ENCODE results near the gene TANGO6.
A peak's percentile ranks its signal among the peaks of the same experiment; 100 is the strongest.

Gene TANGO6

GRCh38 chr16:68869492-68870088, 26.3 kb downstream of the TANGO6 start:
- no peak for DNase-seq

DNA sequence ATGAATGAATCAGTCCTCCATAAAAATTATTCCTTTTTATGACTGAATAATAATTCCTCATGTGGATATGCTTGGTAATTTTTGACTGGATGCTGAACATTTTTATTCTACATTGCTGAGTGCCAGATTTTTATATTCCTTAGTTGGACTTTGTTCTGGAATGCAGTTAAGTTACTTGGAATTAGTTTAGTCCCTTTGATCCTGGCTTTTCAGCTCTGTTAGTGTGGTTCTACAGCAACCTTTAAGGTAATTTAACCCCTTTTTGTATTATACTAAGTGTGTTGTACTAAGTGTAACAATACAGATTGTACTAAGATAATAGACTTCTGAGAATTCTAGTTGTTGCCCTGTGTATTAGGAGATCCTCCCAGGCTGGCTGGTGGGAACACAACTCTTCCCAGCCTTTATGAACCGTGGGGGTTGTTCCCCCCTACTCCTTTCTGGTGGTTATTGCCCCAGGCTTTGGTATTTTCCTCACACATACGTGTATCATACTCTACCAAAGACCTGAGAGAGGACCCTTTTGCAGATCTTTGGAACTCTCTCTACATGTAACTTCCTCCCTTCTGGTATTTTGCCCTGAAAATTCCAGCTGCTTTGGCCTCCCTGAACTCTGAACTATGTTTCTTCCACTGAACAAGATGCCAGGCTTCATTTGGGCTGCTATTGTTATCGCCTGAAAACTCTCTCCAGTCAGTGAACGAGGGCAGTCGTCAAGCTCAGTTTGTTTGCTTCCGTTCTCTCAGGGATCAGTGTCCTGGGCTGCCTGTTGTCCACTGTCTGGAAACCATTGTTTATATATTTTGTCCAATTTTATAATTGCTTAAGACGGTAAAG, 30.5 kb downstream of the TANGO6 start:
- DNase-seq, result no peak

GRCh38 chr16:68875871-68876270, 32.5 kb downstream of the TANGO6 start:
- DNase-seq, result no peak

GRCh38 chr16:68883685-68884084, 40.4 kb downstream of the TANGO6 start:
- DNase-seq, result no peak

- no peak for DNase-seq
Measured at GRCh38 chr16:68884401-68884800, 41.1 kb downstream of the TANGO6 start.

DNA sequence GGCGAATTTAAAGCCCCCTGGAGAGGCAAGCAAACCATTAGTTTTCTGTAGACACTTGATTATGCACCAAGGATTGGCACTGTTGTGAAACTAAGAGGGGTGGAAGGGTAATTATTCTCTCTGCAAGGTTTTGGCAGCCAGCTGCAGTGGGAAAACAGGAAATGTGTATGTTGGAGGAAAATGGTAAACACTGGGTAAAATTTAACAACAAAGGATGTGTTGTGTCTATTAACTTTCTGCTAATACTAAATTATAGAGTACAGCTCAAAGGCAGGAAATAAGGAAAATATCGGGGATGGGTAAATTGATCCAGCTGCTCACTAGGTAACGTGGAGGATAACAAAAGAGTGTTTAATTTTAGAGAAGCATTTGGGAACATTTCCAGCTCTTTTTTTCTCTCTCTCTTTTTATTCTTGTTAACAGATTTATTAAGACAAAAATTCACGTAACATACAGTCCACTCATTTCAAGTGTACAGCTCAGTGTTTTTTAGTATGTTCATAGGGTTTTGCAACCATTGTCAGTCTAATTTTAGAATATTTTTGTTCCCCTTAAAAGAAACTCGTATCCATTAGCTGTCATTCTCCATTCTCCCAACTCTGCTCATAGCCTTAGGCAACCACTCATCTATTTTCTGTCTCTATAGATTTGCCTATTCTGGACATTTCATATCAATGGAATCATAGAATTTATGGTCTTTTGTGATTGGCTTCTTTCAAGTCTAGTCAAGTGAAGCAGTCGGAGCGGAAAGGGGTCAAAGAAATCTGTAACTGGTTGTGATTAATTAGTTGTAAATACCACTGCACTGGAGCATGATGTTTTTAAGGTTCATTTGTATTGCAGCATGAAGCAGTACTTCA, 41.8 kb downstream of the TANGO6 start:
- peak; percentile 20 for DNase-seq

GRCh38 chr16:68887107-68887506, 43.8 kb downstream of the TANGO6 start:
- no peak for DNase-seq

DNA sequence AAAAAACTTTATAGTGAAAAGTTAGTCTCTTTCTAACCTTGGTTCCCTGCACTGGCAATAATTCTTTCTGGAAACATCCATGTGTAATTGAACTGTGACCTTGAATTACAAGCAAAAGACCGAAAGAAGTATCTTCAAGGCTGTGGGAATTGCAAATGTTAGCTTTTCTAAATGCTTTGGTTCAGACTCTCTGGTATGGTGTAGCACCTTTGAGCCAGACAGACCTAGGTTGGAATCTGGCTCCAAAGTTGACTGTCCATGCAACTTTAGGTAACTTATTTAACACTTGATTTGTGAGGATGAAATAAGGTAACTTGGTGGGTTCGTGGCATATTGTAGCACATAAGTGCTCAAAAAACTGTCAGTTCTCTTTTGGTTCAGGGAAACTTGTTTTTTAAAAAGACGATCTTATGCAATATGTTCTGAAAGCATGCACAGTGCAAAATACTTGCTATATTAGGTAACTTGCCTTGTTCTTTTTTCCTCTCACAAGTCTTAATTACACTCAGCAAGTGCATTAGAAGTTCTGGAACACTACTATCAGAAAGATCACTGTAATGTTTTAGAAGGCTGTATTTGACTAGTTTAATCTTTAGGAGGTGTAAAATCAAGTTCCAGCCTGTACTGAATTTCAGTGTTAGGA, 46.3 kb downstream of the TANGO6 start:
- DNase-seq, result no peak

GRCh38 chr16:68892214-68892613, 48.9 kb downstream of the TANGO6 start:
- no peak for DNase-seq

GRCh38 chr16:68892898-68893297, 49.6 kb downstream of the TANGO6 start:
- no peak for DNase-seq

GRCh38 chr16:68893710-68894705, 50.7 kb downstream of the TANGO6 start:
- DNase-seq, result no peak

GRCh38 chr16:68894714-68895113, 51.4 kb downstream of the TANGO6 start:
- no peak for DNase-seq

- DNase-seq, result no peak
Measured at GRCh38 chr16:68898026-68898425, 54.7 kb downstream of the TANGO6 start.

DNA sequence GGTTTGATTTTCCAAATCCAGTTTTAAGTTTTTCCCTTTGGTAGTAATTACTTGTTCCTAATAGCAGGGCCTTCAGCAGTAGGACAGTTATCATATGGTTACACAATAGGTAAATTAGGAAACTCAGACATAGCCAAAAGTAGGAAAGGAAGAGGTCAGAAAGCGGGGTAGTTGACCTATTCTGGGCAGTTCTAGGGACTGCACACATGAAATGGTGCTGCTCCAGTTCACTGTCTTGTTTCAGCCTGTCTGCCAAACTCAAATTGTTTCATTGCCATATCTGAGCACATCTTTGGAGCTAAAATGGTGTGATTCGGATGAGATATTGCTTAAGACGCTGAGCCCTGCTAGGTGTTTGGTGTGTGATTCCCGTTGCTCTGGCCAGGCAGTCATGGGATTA, 56.7 kb downstream of the TANGO6 start:
- no peak for DNase-seq

- DNase-seq, result peak; percentile 77
Measured at GRCh38 chr16:68902003-68902968, 59.0 kb downstream of the TANGO6 start.

GRCh38 chr16:68902969-68903345, 59.6 kb downstream of the TANGO6 start:
- DNase-seq, result no peak

- DNase-seq, result no peak
Measured at GRCh38 chr16:68907297-68907696, 64.0 kb downstream of the TANGO6 start.

GRCh38 chr16:68907781-68908181, 64.5 kb downstream of the TANGO6 start:
- no peak for DNase-seq

DNA sequence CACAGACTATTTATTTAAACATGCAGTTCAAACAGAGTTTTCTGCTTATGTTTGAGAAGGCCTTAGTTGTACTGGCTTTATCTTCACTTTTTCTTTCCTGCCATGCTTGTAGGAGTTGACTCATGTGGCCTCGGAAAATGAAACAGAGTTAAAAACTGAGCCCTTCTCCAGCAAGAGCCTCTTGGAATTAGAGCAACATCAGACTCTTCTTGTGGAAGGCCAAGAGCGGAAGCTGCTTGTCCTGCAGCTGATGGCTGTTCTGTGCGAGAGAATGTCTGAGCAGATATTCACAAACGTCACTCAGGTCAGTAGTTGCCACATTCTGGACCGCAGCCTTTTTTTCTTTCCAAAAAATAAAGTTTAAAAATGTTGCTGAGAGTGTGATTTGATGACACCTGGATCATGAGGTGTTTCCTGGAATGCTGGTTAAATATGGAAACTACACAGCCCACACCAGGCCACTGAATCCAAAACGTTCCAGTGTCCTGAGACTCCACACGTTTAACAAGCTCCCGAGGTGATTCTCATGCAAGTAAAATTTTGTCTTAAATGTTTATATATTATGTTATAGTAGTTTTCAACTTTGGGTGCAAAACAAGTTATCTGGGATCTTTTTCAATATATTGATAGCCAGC, 65.9 kb downstream of the TANGO6 start:
- no peak for DNase-seq

GRCh38 chr16:68910051-68910450, 66.7 kb downstream of the TANGO6 start:
- no peak for DNase-seq

Measured in NCI-H2029 (cell line).